HG03457 (cell line): ENCODE data around the gene ZKSCAN7.
"Not testable (repeated sequence)": the region's sequence is repeated elsewhere in the genome, so short reads cannot be mapped to it uniquely, and the experiment has no call there.

Experiments
- ATAC-seq: cut with Tn5 transposase; IDR thresholded peaks from one replicate; pipeline ENCODE4 v1.9.1; 2021; ENCODE audit warnings: moderate number of reproducible peaks; ENCODE audit not compliant: unreplicated experiment

ZKSCAN7 gene

GRCh38 chr3:44554626-44555592 lies at the start of gene ZKSCAN7:
ZKSCAN7 (plus strand) TSS chr3:44555193; CDS start chr3:44557048, 1,855 bp downstream.
- ATAC-seq = no peak

- ATAC-seq = no peak
Observed at GRCh38 chr3:44506556-44506955, 48.4 kb upstream of the ZKSCAN7 start.

GRCh38 chr3:44506961-44507360 lies 48.0 kb upstream of the ZKSCAN7 start:
- ATAC-seq = no peak

- ATAC-seq = no peak
Observed at GRCh38 chr3:44509393-44509921, 45.5 kb upstream of the ZKSCAN7 start.

GRCh38 chr3:44510000-44510368 lies 45.0 kb upstream of the ZKSCAN7 start:
- peak; percentile 28 for ATAC-seq

- no peak for ATAC-seq
Observed at GRCh38 chr3:44511238-44511566, 43.8 kb upstream of the ZKSCAN7 start.

- ATAC-seq = no peak
Observed at GRCh38 chr3:44513513-44513912, 41.5 kb upstream of the ZKSCAN7 start.

GRCh38 chr3:44516230-44516629 lies 38.8 kb upstream of the ZKSCAN7 start:
- ATAC-seq = no peak

- no peak for ATAC-seq
Observed at GRCh38 chr3:44518782-44519156, 36.2 kb upstream of the ZKSCAN7 start.

GRCh38 chr3:44521721-44522120 lies 33.3 kb upstream of the ZKSCAN7 start:
- ATAC-seq = no peak

GRCh38 chr3:44522494-44522933 lies 32.5 kb upstream of the ZKSCAN7 start:
- no peak for ATAC-seq

GRCh38 chr3:44525060-44525459 lies 29.9 kb upstream of the ZKSCAN7 start:
- ATAC-seq = no peak

GRCh38 chr3:44529927-44530326 lies 25.1 kb upstream of the ZKSCAN7 start:
- ATAC-seq = no peak

GRCh38 chr3:44530911-44531310 lies 24.1 kb upstream of the ZKSCAN7 start:
- ATAC-seq = no peak

GRCh38 chr3:44534659-44535058 lies 20.3 kb upstream of the ZKSCAN7 start:
- ATAC-seq = not testable (repeated sequence)

GRCh38 chr3:44535364-44535763 lies 19.6 kb upstream of the ZKSCAN7 start:
- no peak for ATAC-seq

GRCh38 chr3:44544811-44545210 lies 10.2 kb upstream of the ZKSCAN7 start:
- not testable (repeated sequence) for ATAC-seq

- no peak for ATAC-seq
Observed at GRCh38 chr3:44555723-44556122, 730 bp downstream of the ZKSCAN7 start.

GRCh38 chr3:44557074-44557473 lies 2.1 kb downstream of the ZKSCAN7 start:
- no peak for ATAC-seq

GRCh38 chr3:44561076-44561475 lies 6.1 kb downstream of the ZKSCAN7 start:
- ATAC-seq = no peak

GRCh38 chr3:44562147-44562546 lies 7.2 kb downstream of the ZKSCAN7 start:
- ATAC-seq = no peak

- ATAC-seq = no peak
Observed at GRCh38 chr3:44568561-44568960, 13.6 kb downstream of the ZKSCAN7 start.
